ENCODE data around the gene RBKS.
"Not testable (repeated sequence)": the region's sequence is repeated elsewhere in the genome, so short reads cannot be mapped to it uniquely, and the experiment has no call there.

RBKS gene

GRCh38 chr2:27765621-27766286 lies 124.4 kb downstream of the RBKS start:
- H3K9me3 ChIP-seq (ENCODE audit: severe bottlenecking), result no peaks in the 10 kb centered on the region
- H3K36me3 ChIP-seq, result no peaks in the 10 kb centered on the region
- no peak overlapping the region for H3K27ac ChIP-seq
- H3K27me3 ChIP-seq (ENCODE audit: insufficient read depth, low read depth, severe bottlenecking), result no peaks in the 10 kb centered on the region
- no peak for TF ChIP-seq CTCF (IDR thresholded peaks at IDR 0.05; ENCODE audit: low read depth, low read length)
- no peak for DNase-seq
- H3K4me3 ChIP-seq (ENCODE audit: low read depth, low read length), result no peak overlapping the region

- not testable (repeated sequence) for H3K27ac ChIP-seq; DNase-seq; H3K4me3 ChIP-seq (ENCODE audit: low read depth, low read length); H3K9me3 ChIP-seq (ENCODE audit: severe bottlenecking); H3K27me3 ChIP-seq (ENCODE audit: insufficient read depth, low read depth, severe bottlenecking); H3K36me3 ChIP-seq
These were observed 125.7 kb downstream of the RBKS start for GRCh38 chr2:27764526-27764925.

- no peak for DNase-seq
These were observed 126.3 kb downstream of the RBKS start for GRCh38 chr2:27763907-27764267.

GRCh38 chr2:27762951-27763906 lies 127.0 kb downstream of the RBKS start:
- H3K4me3 ChIP-seq (ENCODE audit: low read depth, low read length), result no peak overlapping the region
- DNase-seq, result no peak
- no peaks in the 10 kb centered on the region for H3K9me3 ChIP-seq (ENCODE audit: severe bottlenecking)
- no peak overlapping the region for H3K27ac ChIP-seq
- TF ChIP-seq CTCF (IDR thresholded peaks at IDR 0.05; ENCODE audit: low read depth, low read length), result no peak
- H3K36me3 ChIP-seq, result no peaks in the 10 kb centered on the region
- H3K27me3 ChIP-seq (ENCODE audit: insufficient read depth, low read depth, severe bottlenecking), result no peaks in the 10 kb centered on the region

More at GRCh38 chr2:27763907-27764267, 126.3 kb downstream of the RBKS start:
- Histone ChIP-seq H3K27ac (no peak overlapping the region), H3K4me3 (ENCODE audit: low read depth, low read length) (no peak overlapping the region), H3K9me3 (ENCODE audit: severe bottlenecking) (no peaks in the 10 kb centered on the region), H3K27me3 (ENCODE audit: insufficient read depth, low read depth, severe bottlenecking) (no peaks in the 10 kb centered on the region), H3K36me3 (no peaks in the 10 kb centered on the region)
- TF ChIP-seq CTCF (IDR thresholded peaks at IDR 0.05; ENCODE audit: low read depth, low read length), result no peak

- no peak overlapping the region for H3K4me3 ChIP-seq (ENCODE audit: low read depth, low read length)
- H3K9me3 ChIP-seq (ENCODE audit: severe bottlenecking), result no peaks in the 10 kb centered on the region
- no peak for TF ChIP-seq CTCF (IDR thresholded peaks at IDR 0.05; ENCODE audit: low read depth, low read length)
- no peak overlapping the region for H3K27ac ChIP-seq
- DNase-seq, result no peak
- no peaks in the 10 kb centered on the region for H3K36me3 ChIP-seq
- H3K27me3 ChIP-seq (ENCODE audit: insufficient read depth, low read depth, severe bottlenecking), result no peaks in the 10 kb centered on the region
These were observed 133.4 kb downstream of the RBKS start for GRCh38 chr2:27756544-27757498.

All from WERI-Rb-1 (cell line).